GM21390 (cell line): ENCODE data around the gene COL15A1.
"Not testable (repeated sequence)": the region's sequence is repeated elsewhere in the genome, so short reads cannot be mapped to it uniquely, and the experiment has no call there.

Experiments
- ATAC-seq: cut with Tn5 transposase; IDR thresholded peaks from one replicate; pipeline ENCODE4 v1.9.1; 2021; ENCODE audit not compliant: unreplicated experiment

Gene COL15A1

DNA sequence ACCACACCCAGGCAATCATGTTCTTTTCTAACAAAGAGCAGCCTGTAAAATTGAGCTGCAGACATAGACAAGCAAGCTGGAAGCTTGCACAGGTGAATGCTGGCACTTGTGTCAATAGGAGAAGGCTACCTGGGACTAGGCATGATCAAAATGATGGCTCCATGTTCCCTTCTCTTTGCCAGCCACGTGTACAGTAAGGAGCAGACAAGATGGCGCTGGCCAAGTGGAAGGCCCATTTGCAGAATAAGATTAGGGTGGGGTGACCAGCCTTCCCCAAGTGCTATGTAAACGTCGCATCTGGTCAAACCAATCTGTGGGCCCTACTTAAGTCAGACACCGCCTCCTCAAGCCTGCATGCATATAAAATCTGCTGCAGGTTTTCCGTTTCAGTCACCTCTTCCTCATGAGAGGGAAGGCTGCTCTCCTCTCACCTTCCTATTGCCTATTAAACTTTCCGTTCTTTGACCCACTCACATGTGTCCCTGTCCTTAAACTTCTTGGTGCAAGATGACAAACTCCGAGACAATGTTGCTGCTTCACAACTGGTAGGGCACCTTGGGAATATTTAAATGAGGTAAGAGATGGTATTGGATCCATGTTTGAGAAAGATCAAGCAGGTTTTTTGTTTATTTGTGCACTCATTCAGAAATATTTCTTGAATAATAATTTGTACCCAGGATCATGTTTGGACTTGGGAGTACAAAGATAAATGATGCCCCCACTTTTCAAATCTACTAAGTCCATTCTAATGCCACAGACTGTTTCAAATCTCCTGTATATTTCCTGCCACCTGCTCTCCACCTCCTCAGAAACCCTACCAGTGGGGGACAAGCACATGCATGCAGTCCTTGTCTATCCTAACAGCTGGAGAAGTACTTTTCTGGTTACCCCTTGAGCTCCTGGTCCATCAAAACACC, 130.5 kb downstream of the COL15A1 start:
- no peak for ATAC-seq

DNA sequence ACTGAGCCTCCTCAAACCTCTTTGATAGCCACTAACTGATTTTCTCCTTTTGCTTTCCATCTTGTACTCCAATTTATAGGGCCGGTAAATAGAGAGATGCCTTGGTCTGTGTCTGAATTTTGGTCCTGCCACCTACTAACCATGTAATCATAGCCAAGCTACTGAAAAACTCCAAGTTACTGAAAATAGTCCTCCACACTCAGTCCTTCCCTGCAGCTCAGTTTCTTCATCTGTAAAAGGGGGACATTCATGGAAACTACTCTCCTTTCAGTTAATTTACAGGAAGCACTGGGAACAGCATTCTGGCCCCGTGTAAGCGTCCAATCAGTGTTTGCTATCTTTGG, 131.2 kb downstream of the COL15A1 start:
- no peak for ATAC-seq

DNA sequence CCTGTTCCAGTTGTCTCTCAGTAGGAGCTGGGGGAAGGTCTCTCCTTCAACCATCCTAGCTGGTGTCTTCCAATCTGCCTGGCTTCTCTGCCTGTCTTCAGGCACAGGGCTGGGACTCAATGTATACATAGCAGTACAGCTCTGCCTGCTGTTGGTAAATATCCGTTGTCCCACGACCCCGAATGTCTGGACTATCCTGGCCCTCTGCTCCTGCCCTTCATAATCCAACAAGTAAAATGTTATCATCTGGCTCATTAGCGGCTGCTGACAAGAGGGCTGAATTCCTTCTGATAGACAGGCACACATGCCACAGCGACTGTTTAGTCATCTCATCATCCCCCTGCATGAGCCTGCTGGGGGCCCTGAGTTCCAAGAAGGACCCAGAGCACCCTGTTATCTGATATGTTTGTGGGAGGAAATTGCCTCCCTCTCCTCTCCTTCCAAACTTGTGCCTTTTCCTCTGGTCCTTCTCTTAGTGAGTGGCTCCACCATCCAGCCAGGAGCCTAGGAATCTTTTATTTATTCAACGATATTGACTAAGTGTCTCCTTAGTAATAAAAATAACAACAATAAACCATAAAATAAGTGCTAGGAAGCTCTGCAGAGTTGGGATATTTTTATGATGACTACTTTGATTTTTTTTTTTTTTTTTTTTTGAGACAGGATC, 131.7 kb downstream of the COL15A1 start:
- no peak for ATAC-seq

DNA sequence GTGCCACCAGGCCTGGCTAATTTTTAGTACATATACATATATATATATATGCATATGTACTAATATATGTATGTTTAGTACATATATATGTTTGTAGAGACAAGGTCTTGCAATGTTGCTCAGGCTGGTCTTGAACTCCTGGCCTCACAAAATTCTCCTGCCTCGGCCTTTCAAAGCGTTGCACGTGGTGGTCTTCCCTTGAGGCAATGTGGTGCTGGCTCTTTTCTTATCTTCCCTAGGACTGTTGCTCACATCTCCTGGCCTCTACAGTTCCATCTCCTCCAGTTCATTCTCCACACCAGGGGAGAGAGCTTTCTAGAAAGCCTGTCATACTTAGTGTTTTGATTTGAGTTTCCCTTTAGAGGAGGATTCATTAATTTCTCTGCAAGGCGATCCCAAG, 132.3 kb downstream of the COL15A1 start:
- no peak for ATAC-seq

DNA sequence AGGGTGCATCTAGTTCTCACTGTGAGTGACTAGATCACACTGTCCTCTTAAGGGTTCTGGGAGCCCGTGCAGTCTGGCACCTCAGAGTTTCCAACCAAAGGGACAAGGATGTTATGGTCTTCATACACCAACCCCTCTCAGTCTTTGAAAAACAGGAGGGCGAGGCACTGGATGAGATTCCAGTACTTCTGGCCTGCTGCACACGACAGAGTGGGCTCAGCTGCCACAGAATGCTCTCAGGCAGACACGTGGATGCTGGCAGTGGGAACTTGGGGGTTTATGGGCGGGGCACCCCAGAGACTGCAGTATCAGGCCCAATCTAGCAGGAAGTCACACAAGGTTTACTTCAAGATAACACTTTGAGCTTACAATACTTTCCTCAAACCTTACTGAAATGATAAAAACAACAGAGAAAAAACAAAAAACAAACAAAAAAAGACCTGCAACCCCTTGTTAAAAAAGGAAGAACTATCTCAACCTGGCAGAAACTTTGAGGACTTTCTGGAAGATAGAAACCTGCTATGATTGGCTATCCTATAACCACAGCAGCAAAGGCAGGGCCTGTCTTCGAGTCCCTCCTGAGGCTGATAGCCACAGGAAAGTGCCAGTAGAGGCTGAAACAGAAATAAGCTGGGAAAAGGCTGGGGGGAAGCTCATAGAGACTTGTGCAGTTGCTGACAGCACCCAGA, 132.9 kb downstream of the COL15A1 start:
- ATAC-seq, result no peak

DNA sequence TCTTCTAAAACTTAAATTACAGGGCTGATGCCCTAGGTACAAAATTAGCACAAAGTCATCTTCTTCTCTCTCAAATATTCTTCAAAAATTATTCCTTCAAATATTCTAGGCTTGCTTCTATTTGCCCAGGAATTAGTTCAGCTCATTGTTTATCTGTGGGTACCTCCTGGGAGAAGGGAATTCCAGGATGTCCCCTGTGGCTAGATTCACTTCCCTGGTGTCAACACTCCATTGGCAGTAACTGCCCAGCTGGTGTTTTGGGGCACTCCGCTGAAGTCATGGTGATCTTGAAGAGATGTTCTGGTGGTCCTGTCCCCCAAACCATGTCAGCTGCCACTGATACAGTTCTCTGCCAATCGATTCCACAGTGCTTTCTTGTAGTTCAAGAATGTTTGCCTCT, 135.0 kb downstream of the COL15A1 start:
- ATAC-seq, result no peak

DNA sequence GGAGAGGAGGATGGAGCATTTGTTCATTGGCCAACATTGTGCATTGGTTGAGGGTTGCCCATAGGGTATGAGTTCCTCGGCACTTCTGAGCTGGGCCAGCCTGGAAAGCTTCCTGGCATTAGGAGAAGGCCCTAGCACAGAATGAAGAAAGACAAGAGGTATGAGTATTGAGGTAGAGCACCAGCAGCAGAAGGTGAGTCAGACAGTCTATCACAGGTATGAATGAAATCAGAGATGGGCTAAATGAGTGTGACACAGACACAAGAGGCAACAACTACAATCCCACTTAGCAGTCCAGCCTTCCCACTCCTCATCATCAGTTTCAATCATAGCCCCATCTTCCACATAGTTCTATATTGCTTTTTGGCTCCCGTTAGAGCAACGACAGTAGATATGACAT, 135.8 kb downstream of the COL15A1 start:
- ATAC-seq, result no peak

DNA sequence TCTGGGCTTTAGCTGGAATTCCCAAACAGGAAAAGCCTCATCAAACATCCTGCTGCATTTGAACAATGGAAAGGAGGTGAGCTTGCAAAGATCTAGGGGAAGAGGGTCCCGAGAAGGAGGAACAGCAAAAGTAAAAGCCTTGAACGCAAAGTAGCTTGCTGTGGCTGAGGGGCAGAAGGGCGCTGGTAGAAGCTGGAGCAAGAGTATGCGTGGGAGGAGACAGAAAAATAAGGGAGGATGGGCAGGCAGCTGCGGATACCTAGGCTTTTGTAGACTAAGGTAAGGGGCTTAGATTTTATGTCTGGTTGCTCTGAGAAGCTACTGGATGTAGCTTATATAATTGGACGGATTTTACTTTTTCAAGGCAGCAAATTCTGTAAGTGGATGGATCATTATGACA, 139.3 kb downstream of the COL15A1 start:
- ATAC-seq, result no peak

DNA sequence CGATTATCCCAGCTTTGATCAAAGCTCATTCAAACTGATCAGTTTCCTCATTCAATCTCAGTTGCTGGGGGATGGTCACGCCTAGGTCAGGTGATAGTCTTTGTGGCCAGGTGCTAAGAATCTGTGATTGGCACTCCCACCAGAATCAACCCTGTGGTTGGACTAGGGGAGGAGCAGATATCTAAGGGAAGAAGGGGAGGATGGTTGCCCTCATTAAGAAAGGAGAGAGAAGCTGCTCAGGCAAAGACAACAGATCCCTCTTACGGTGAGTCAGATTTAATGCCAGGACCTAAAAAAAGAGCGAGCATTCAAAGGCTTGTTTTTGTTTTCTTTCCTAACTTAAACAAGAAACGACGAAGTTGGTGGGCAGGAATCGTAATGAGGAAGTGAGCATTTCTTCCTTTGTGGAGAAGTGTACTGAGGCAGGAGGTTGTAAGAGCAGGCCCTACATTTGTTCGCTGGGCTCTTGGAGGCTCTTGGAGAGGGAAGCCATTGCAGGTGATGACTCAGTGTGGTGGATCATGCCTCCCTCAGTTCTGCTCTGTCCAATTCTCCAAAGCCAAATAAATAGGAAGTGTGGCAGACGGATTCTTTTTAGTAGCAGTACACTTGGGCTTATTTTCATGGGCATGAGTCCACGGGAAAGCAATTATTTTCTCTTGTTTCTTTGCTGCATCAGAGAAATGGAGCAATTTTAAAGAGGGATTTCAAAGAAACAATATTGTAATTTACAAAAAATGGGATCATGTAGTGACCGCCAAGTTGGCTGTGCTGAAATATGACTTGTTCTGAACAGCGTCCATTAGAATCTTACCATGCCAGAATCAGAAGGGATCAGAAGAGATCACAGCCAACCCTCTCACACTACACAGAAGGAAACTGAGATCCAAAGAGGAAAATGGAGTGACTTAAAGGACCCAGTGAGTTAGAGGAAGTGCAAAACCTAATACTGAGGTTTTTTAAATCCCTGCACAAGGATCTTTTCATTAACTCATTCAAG, 142.5 kb downstream of the COL15A1 start:
- ATAC-seq, result no peak

DNA sequence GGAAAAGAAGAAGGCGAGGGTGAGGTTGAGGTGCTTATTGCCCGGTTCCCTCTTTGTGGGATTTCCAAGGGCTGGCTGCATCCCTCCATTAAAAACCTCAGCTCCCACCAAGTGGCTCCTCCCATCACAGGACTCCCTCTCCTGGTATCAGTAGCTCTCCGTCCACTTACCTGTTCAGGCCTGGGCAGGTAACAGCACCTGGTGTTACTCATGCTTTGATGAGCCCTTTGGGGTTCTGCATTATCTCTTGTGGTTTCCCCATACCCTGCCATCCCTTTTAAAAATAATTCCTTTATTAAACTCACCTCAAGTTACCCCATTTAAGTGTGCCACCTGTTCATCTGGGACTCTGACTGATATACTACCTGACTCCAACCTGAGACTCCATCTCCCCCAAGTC, 143.8 kb downstream of the COL15A1 start:
- no peak for ATAC-seq

DNA sequence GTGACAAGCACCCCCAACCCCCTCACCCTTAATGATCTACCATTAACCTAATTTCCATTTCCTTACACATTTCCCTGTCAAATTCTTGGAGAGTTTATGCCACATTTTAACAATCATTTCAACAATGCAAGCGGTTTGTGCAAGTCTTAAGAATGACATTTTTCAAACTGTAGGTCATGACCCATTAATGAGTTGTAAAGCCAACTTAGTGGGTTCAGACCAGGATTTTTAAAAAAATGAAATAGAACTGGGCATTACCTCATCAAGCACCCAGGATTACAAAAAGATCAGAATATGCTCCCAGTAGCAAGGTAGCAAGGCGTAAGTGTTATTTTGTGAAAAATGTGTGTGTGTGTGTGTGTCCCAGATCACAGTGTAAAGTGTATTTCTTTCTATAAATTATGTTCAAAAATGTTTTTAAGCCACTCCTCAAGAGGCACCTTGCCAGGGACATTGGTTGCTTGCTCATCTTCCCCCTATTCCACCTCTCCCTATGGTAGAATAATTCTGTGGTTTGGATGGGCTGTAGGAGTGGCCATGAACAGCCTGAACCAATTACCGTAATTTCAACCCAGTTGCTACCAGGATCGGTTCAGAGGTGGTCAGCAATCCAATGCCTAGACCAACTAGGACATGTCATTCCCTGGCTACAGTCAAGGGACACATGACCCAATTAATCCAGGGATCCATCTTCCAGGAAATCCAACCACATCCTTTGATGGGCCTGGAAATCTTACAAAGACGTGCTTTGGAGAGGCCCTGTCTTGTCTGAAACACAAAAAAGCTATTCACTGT, 146.8 kb downstream of the COL15A1 start:
- ATAC-seq, result no peak

DNA sequence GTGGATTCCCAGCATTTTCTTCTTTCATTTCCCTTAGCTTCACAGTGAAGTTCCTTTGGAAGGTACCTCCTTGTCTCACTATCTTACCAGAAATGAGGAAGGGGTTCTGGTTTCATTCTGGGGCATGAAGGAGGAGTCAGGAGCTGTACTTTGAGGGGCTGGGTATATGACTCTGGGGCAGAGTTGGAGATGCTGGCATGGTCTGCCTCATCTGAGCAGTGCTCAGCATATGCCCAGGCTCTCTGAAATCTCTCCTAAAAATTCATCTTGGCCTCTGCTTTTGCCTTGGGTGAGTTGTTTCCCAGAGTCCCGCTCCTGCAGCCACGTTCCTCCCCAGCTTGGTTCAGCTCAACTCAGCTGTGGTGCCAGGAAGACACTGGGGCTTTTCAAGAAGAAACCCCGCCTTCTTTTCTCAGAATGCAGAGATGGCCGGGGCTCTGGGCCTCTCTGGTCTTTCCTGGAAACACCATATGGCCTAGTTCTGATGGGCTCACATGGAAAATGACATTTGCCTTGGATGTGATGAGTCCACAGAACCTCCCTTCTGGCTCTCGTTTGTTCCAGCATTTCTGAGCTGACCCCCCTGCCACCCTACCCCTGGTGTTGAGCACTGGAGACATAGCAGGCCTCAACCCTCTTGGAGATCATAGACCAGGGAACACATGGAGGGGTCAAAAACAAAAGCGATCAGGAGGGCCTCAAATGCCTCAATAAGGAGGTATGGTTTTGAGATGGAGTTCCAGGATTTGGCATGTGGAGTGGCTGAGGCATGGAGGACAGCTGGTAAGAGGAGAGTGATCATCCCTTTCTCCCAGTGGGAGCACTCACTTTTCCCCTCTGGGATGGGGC, 149.2 kb downstream of the COL15A1 start:
- no peak for ATAC-seq

DNA sequence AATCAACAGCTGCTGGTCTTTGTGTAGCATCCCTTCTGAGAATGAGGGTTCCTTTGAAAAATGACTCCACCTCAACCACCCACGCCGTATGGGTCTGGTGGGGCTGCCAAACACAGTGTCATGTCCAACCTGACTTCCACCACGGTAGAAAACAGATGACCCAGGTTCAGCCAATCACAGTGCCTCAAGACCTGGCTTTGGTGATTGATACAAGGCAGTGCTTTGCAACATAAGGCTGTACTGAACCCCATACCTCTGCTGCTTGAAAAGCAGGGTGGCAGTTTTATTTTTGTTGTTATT, 149.7 kb downstream of the COL15A1 start:
- no peak for ATAC-seq

DNA sequence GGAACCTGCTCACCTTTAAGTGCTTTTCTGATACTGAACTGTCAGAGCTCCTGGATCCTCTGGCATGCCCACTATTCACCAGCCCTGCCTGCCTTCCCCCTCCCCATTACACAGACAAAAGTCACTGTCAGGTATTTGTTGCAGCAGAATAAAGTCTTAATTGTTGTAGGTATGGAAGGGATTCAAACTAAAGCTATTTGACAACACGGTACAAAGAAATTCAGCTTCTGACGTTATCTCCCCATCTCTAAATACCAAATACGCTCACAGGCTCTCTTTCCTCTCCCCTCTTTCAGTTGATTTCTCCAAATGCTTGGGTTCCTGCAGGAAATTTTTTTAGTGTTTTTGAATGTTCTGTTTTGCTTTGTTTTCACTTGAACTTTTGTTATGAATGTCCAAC, 151.9 kb downstream of the COL15A1 start:
- ATAC-seq, result no peak

DNA sequence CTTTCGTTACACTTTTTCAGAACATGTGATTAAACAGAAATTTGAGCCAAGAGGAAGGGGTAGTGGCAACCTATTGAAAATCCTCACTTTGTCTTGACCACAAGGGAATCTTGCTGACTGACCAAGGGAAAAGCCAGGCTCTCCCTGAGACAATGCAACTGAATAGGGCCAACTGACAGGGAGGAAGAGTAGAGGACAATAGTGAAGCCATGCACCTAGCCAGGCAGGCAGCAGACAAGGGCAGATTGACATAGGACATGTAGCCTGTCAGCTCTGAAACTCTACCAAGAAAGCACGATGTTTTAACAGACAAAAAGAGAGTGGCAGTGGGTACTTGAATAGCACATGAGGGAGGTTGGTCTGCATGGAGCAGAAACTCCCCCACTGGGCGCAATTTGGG, 152.7 kb downstream of the COL15A1 start:
- no peak for ATAC-seq

DNA sequence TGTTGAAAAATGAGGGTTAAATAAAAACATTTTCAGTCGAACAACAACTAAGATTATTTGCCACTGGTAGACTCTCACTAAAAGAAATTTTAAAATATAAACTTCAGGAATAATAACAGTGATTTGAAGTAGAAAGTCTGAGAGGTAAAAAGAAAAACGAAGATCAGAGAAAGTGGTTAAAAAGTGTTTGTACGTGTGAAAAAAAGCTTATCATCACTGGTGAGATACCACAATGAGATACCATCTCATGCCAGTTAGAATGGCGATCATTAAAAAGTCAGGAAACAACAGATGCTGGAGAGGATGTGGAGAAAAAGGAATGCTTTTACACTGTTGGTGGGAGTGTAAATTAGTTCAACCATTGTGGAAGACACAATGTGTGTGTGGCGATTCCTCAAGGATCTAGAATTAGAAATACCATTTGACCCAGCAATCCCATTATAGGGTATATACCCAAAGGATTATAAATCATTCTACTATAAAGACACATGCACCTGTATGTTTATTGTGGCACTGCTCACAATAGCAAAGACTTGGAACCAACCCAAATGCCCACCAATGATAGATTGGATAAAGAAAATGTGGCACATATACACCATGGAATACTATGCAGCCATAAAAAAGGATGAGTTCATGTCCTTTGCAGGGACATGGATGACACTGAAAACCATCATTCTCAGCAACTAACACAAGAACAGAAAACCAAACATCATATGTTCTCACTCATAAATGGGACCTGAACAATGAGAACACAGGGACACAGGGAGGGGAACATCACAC, 156.3 kb downstream of the COL15A1 start:
- ATAC-seq, result not testable (repeated sequence)

DNA sequence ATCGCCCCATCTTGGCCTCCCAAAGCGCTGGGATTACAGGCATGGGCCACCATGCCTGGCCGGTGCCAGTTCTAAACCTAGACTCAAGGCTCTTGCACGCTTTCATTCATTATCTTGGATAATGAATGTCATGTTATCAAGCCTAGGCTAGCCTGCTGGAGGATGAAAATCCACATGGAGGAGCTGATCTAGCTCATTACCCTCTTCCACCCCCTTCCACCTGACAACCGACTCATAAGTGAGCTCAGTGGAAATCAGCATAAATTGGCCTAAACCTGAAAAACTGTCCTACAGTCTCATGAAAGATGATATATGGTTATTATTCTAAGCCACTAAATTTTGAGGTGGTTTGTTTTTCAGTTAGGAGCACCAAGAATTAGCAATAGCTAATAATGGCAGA, 157.6 kb downstream of the COL15A1 start:
- no peak for ATAC-seq

DNA sequence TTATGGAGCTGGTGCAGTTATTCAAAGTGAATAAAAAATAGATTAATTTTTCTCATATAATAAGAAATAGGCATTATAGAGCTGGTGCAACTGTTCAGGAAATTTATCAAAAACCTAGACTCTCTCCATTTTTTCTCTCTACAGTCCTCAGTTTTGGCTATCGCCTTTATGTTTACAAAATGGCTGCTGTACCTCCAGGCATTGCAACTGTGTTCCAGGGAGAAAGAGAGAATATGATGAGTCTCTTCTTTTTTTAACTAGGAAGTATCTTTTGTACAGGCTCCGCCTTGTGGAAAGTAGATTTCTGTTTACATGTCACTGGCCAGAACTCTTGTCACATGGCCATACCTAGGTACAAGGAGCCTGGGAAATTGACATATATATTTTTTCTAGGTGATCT, 158.1 kb downstream of the COL15A1 start:
- ATAC-seq, result no peak
